Esophagus squamous epithelium (tissue), 5 donors: Measurements from ENCODE around the gene PPEF2. TPM values are rescaled to one million over a fixed set of nuclear protein-coding genes. Genes with fewer than 3 reads are reported as not detected.
"Not testable (repeated sequence)": the region's sequence is repeated elsewhere in the genome, so short reads cannot be mapped to it uniquely, and the experiment has no call there.

Source experiments
- DNase-seq: peaks from one replicate; lab custom pipeline; 2025; lab: John Stamatoyannopoulos, UW
- H3K27ac ChIP-seq, 4 donors: fragments of 200-600 bp; sonication (generic); one replicate each; pipeline ENCODE4 v1.5.1; 2016 to 2019; ENCODE audit warnings: mild to moderate bottlenecking in 1 of 4
- H3K27me3 ChIP-seq, 4 donors: fragments of 200-600 bp; sonication (generic); 1 replicate in 3 of 4; 2 replicates in 1 of 4; pipeline versions ENCODE4 v1.5.1 to v1.6.0; 2017 to 2021; ENCODE audit warnings: antibody characterized with exemption in 1 of 4
- H3K36me3 ChIP-seq, 3 donors: fragments of 200-600 bp; sonication (generic); one replicate each; pipeline ENCODE4 v1.5.1; 2016 to 2019
- H3K4me1 ChIP-seq, 3 donors: fragments of 200-600 bp; sonication (generic); one replicate each; pipeline ENCODE4 v1.5.1; 2017 to 2019
- H3K4me3 ChIP-seq, 4 donors: fragments of 200-600 bp; sonication (generic); 1 replicate in 3 of 4; 2 replicates in 1 of 4; pipeline ENCODE4 v1.5.1; 2016 to 2019; ENCODE audit warnings: mild to moderate bottlenecking in 2 of 4, moderate library complexity in 1 of 4
- H3K9me3 ChIP-seq, 3 donors: fragments of 200-600 bp; sonication (generic); one replicate each; pipeline ENCODE4 v1.5.1; 2016 to 2019
- POLR2A ChIP-seq, 4 donors: fragments of 450-650 bp; IDR thresholded peaks; one replicate each; pipeline ENCODE4 v1.6.1; 2017; ENCODE audit warnings: antibody characterized with exemption in 4 of 4, mild to moderate bottlenecking in 4 of 4, moderate library complexity in 3 of 4
- WGBS, 2 donors: methylation state at CpG; one replicate each; pipeline ENCODE4 v1.1.5; 2018; 5-methylcytosine and 5-hydroxymethylcytosine counted together
- intact Hi-C: fragments of 100-400 bp; cut with DNase I; formaldehyde crosslinking; loops from one replicate; pipeline ENCODE4 v1.15.0; 2022
- total RNA-seq, 4 donors: library from RNA; depleted of rRNA; stranded (reverse); fragments of >200 nt; gene quantifications; one replicate each; pipeline ENCODE4 v1.1.0, GENCODE V29; 2016
- TF ChIP-seq, protein P1 (sequence below), 6 experiments: fragments of 450-650 bp in 4 of 6; fragments of 200-600 bp in 2 of 6; sonication (generic) in 2 of 6; IDR thresholded peaks; one replicate each; pipeline ENCODE4 v1.5.1; 2016 to 2019; ENCODE audit warnings: antibody characterized with exemption in 6 of 6, mild to moderate bottlenecking in 4 of 6, moderate library complexity in 4 of 6
- donor health status: DM: yes; HTN: yes; CAD: no.

Gene PPEF2
- total RNA-seq, 4 donors from 2014 or later, result 0.04 TPM; not detected in 3

- peak overlapping the region; percentile 73 to 88 (median 82) for H3K4me3 ChIP-seq
- H3K27me3 ChIP-seq, result no peaks in the 10 kb centered on the region
- intact Hi-C loops, result no loop called here
- DNase-seq, result peak; percentile 51
- peak in 1 of 4 donors; percentile 48 for TF ChIP-seq POLR2A (IDR thresholded peaks at IDR 0.05)
- TF ChIP-seq, protein P1, sequence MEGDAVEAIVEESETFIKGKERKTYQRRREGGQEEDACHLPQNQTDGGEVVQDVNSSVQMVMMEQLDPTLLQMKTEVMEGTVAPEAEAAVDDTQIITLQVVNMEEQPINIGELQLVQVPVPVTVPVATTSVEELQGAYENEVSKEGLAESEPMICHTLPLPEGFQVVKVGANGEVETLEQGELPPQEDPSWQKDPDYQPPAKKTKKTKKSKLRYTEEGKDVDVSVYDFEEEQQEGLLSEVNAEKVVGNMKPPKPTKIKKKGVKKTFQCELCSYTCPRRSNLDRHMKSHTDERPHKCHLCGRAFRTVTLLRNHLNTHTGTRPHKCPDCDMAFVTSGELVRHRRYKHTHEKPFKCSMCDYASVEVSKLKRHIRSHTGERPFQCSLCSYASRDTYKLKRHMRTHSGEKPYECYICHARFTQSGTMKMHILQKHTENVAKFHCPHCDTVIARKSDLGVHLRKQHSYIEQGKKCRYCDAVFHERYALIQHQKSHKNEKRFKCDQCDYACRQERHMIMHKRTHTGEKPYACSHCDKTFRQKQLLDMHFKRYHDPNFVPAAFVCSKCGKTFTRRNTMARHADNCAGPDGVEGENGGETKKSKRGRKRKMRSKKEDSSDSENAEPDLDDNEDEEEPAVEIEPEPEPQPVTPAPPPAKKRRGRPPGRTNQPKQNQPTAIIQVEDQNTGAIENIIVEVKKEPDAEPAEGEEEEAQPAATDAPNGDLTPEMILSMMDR (IDR thresholded peaks at IDR 0.05), result peak in 1 of 6 experiments; percentile 3
- peaks cover 0 to 41% (median 7%) of the 10 kb centered on the region in 3 donors for H3K36me3 ChIP-seq
- no peaks in the 10 kb centered on the region for H3K9me3 ChIP-seq
- H3K27ac ChIP-seq, result peak overlapping the region; percentile 82 to 89 (median 86)
- WGBS, 2 donors, result 0% methylated on average over 39 of the region's 67 CpGs; no CpG with 5 or more reads in 1 of the 2 donors
- peaks cover 5 to 16% (median 10%) of the 10 kb centered on the region in 3 donors for H3K4me1 ChIP-seq
Observed at GRCh38 chr4:75939890-75940691, 37.8 kb upstream of the PPEF2 start.

- intact Hi-C loops, result no loop called here
- Histone ChIP-seq H3K9me3 (no peaks in the 10 kb centered on the region), H3K27ac (no peak overlapping the region), H3K4me3 (no peak overlapping the region), H3K36me3 (peaks cover 0 to 52% (median 11%) of the 10 kb centered on the region in 3 donors), H3K4me1 (peaks cover 0 to 9% (median 6%) of the 10 kb centered on the region in 3 donors), H3K27me3 (no peaks in the 10 kb centered on the region)
- WGBS, 2 donors, result 84 to 100% methylated on average over 1 of the region's 1 CpG
- TF ChIP-seq, protein P1 (IDR thresholded peaks at IDR 0.05), result no peak
- TF ChIP-seq POLR2A (IDR thresholded peaks at IDR 0.05), result no peak
- DNase-seq, result no peak
Observed at GRCh38 chr4:75935628-75936027, 33.4 kb upstream of the PPEF2 start.

DNA sequence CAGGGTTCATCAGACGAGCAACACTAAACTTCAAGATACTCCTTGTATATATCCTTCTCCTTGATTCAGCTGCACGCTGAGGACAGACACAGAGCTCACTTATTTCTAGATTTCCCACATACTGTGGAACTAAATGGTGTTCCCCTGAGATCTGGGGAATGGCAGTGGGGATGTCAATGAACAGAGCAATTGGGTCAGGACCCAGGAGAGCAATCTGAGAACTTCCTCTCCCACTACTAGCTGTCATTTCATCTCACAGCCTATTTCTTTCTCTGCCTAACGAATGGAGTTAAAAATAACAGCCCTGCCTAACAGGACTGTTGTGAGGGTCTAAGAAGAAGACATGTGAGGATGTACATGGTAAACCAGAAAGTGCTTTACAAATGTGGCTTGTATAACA is 27.9 kb upstream of the PPEF2 start:
- intact Hi-C loops, result no loop called here
- Histone ChIP-seq H3K9me3 (no peaks in the 10 kb centered on the region), H3K4me1 (no peaks in the 10 kb centered on the region), H3K4me3 (no peak overlapping the region), H3K27ac (no peak overlapping the region), H3K36me3 (peaks cover 0 to 50% (median 8%) of the 10 kb centered on the region in 3 donors), H3K27me3 (no peaks in the 10 kb centered on the region)
- no peak for DNase-seq
- 92 to 95% methylated on average over 3 of the region's 3 CpGs for WGBS, 2 donors
- no peak for TF ChIP-seq POLR2A (IDR thresholded peaks at IDR 0.05)
- TF ChIP-seq, protein P1 (IDR thresholded peaks at IDR 0.05), result no peak

GRCh38 chr4:75924916-75925315 is 22.7 kb upstream of the PPEF2 start:
- DNase-seq, H3K9me3 ChIP-seq, H3K4me1 ChIP-seq, H3K27me3 ChIP-seq, intact Hi-C loops, H3K27ac ChIP-seq, H3K4me3 ChIP-seq: not testable (repeated sequence)
- H3K36me3 ChIP-seq, result peaks cover 7 to 76% (median 11%) of the 10 kb centered on the region in 3 donors
- 94 to 95% methylated on average over 11 of the region's 11 CpGs for WGBS, 2 donors

GRCh38 chr4:75924309-75924827 is 22.1 kb upstream of the PPEF2 start:
- intact Hi-C loops, result no loop called here
- Histone ChIP-seq H3K27me3 (no peaks in the 10 kb centered on the region), H3K9me3 (no peaks in the 10 kb centered on the region), H3K36me3 (peaks cover 7 to 76% (median 11%) of the 10 kb centered on the region in 3 donors), H3K4me1 (no peaks in the 10 kb centered on the region), H3K4me3 (no peak overlapping the region), H3K27ac (no peak overlapping the region)
- 91% methylated on average over 5 of the region's 5 CpGs for WGBS, 2 donors
- no peak for DNase-seq
- no peak for TF ChIP-seq POLR2A (IDR thresholded peaks at IDR 0.05)
- TF ChIP-seq, protein P1 (IDR thresholded peaks at IDR 0.05), result no peak
